Keratinocyte (primary cell): ENCODE measurements around the gene ANKRD30B.
"Not testable (repeated sequence)": the region's sequence is repeated elsewhere in the genome, so short reads cannot be mapped to it uniquely, and the experiment has no call there.

Experiments used
- CTCF ChIP-seq, 3 experiments: IDR thresholded peaks in 1 of 3; conservative IDR thresholded peaks in 1 of 3; optimal IDR thresholded peaks in 1 of 3; 2 replicates in 2 of 3; 3 replicates in 1 of 3; pipeline versions ENCODE3 to v1.5.1; 2011; ENCODE audit warnings: low read length in 3 of 3, mild to moderate bottlenecking in 3 of 3, moderate library complexity in 2 of 3, control low read depth in 1 of 3, inconsistent platforms in 1 of 3; ENCODE audit not compliant: insufficient read depth in 2 of 3; ENCODE audit errors: extremely low read depth in 1 of 3
- EZH2 ChIP-seq: IDR thresholded peaks from one replicate; pipeline ENCODE4 v1.6.1; 2012; ENCODE audit warnings: inconsistent platforms, mild to moderate bottlenecking, low read length, moderate library complexity

- not testable (repeated sequence) for TF ChIP-seq CTCF (optimal IDR thresholded peaks at IDR 0.05 in 1 of 3, IDR thresholded peaks at IDR 0.05 in 1 of 3, conservative IDR thresholded peaks at IDR 0.05 in 1 of 3; ENCODE audit: extremely low read depth in 1 of 3, insufficient read depth in 2 of 3, low read length in 3 of 3); EZH2
These were observed 48.9 kb downstream of the ANKRD30B start for GRCh38 chr18:14796876-14797275.
